Nephron (organoid): Measurements from ENCODE around the gene CEP192.

ENCODE experiments used
- H3K27ac Mint-ChIP-seq, 3 experiments: 2 replicates each; pipeline ENCODE4 v1.8.0; 2020; ENCODE audit warnings: mixed read lengths in 3 of 3, mild to moderate bottlenecking in 2 of 3, moderate library complexity in 1 of 3
- H3K27me3 Mint-ChIP-seq: 2 replicates; pipeline ENCODE4 v1.8.0; 2021; ENCODE audit warnings: low read depth, mild to moderate bottlenecking, moderate library complexity, mixed read lengths
- H3K36me3 Mint-ChIP-seq: 2 replicates; pipeline ENCODE4 v1.8.0; 2020; ENCODE audit warnings: low read depth, mixed read lengths
- H3K4me1 Mint-ChIP-seq: 2 replicates; pipeline ENCODE4 v1.8.0; 2020; ENCODE audit warnings: mixed read lengths
- H3K4me3 Mint-ChIP-seq, 3 experiments: 2 replicates each; pipeline ENCODE4 v1.8.0; 2020; ENCODE audit warnings: mild to moderate bottlenecking in 3 of 3, mixed read lengths in 3 of 3, moderate library complexity in 2 of 3
- H3K9me3 Mint-ChIP-seq: 2 replicates; pipeline ENCODE4 v1.8.0; 2020; ENCODE audit warnings: mixed read lengths
- TF ChIP-seq, protein P1 (sequence below), 3 experiments: fragments of 200-600 bp; sonication (generic); IDR thresholded peaks; one replicate each; pipeline ENCODE4 v1.5.0; 2021; ENCODE audit warnings: antibody characterized with exemption in 3 of 3; ENCODE audit not compliant: unreplicated experiment in 3 of 3

The CEP192 gene

DNA sequence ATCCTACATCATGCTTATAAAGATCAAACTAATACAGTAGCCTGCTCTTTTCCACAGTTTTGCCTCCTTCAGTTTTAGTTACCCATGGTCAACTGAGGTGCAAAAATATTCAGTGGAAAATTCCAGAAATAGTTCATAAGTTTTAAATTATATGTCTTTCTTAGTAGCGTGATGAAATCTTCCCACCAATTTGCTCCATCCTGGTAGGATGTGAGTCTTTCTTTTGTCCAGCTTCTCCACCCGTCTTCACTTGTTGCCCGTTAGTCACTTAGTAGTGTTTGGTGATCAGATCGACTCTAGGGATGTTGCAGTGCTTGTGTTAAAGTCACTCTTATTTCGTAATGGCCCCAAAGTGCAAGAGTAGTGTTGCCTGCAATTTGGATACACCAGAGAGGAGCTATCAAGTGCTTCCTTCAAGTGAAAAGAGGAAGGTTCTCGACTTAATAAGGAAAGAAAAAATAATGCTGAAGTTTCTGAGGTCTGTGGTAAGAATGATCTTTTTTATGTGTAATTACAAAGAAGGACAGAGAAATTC lies 57.0 kb downstream of the CEP192 start:
- Mint-ChIP-seq H3K4me3 (no peak overlapping the region), H3K27me3 (no peaks in the 10 kb centered on the region), H3K9me3 (no peaks in the 10 kb centered on the region), H3K27ac (no peak overlapping the region), H3K36me3 (peaks cover 74% of the 10 kb centered on the region), H3K4me1 (no peaks in the 10 kb centered on the region)
- TF ChIP-seq, protein P1, sequence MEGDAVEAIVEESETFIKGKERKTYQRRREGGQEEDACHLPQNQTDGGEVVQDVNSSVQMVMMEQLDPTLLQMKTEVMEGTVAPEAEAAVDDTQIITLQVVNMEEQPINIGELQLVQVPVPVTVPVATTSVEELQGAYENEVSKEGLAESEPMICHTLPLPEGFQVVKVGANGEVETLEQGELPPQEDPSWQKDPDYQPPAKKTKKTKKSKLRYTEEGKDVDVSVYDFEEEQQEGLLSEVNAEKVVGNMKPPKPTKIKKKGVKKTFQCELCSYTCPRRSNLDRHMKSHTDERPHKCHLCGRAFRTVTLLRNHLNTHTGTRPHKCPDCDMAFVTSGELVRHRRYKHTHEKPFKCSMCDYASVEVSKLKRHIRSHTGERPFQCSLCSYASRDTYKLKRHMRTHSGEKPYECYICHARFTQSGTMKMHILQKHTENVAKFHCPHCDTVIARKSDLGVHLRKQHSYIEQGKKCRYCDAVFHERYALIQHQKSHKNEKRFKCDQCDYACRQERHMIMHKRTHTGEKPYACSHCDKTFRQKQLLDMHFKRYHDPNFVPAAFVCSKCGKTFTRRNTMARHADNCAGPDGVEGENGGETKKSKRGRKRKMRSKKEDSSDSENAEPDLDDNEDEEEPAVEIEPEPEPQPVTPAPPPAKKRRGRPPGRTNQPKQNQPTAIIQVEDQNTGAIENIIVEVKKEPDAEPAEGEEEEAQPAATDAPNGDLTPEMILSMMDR (IDR thresholded peaks at IDR 0.05; ENCODE audit: unreplicated experiment in 3 of 3), result no peak

DNA sequence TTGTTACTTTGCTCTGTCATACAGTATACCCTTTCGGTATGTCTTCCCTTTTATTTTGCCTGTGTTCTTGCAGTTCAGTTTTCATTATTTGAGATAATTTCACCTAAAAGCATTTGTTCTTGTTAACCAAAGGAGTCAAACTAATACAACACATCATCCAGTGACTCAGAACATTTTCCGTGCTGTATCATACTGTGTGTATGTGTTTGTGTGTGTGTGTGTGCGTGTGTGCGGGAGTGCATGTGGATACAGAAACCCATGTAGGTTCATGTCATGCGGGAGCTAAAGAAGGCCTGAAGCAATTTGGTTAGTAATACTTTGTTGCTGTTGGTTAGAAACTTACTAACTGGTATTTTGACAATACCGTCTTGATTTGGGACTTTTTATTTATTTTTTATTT lies 60.0 kb downstream of the CEP192 start:
- Mint-ChIP-seq H3K4me1 (no peaks in the 10 kb centered on the region), H3K9me3 (no peaks in the 10 kb centered on the region), H3K4me3 (no peak overlapping the region), H3K27ac (no peak overlapping the region), H3K27me3 (no peaks in the 10 kb centered on the region), H3K36me3 (peaks cover 70% of the 10 kb centered on the region)
- TF ChIP-seq, protein P1 (IDR thresholded peaks at IDR 0.05; ENCODE audit: unreplicated experiment in 3 of 3), result no peak

DNA sequence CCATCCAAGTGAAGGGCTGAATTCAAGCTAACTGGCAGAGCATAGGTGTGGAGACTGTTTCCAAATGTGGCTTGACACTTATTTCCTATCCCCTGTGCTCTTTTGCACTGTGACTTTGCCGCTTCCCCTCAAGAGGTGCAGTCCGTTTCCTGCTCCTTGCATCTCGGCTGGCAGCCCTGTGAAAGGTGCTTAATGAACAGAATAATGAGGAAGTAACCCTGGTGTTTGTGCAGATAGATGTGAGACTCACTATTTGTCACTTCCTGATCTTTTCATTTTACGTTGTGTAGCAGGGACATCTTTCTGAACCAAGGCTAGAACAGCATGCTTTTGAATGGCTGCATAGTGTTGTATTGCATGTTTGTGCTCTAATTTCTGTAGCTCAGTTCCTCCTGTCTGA lies 60.8 kb downstream of the CEP192 start:
- Mint-ChIP-seq H3K4me3 (no peak overlapping the region), H3K27ac (no peak overlapping the region), H3K4me1 (no peaks in the 10 kb centered on the region), H3K36me3 (peaks cover 70% of the 10 kb centered on the region), H3K9me3 (no peaks in the 10 kb centered on the region), H3K27me3 (no peaks in the 10 kb centered on the region)
- TF ChIP-seq, protein P1 (IDR thresholded peaks at IDR 0.05; ENCODE audit: unreplicated experiment in 3 of 3), result no peak

DNA sequence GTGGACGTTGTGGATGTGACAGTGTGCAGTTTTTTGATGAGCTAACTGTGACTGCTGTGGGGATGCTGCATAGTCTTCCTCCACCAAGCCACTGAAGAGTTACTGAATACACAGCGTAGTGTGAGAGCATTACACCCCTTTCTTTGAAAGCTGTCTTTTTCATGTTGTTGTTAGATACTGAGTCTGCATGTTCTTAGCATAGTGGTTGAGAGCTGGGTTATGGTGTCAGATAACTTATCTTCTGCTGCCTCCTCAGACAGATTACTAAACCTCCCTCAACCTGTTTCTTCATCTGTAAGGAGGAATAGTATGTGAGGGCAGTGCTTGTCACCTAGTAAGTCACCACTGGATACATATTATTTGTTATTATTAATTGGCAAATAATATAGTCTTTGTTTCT lies 63.2 kb downstream of the CEP192 start:
- TF ChIP-seq, protein P1 (IDR thresholded peaks at IDR 0.05; ENCODE audit: unreplicated experiment in 3 of 3), result no peak
- Mint-ChIP-seq H3K27ac (no peak overlapping the region), H3K36me3 (peaks cover 61% of the 10 kb centered on the region), H3K27me3 (no peaks in the 10 kb centered on the region), H3K9me3 (no peaks in the 10 kb centered on the region), H3K4me1 (no peaks in the 10 kb centered on the region), H3K4me3 (no peak overlapping the region)

GRCh38 chr18:13061630-13062189 lies 70.5 kb downstream of the CEP192 start:
- Mint-ChIP-seq H3K27ac (no peak overlapping the region), H3K4me3 (no peak overlapping the region), H3K4me1 (no peaks in the 10 kb centered on the region), H3K9me3 (peaks cover 8% of the 10 kb centered on the region), H3K27me3 (no peaks in the 10 kb centered on the region), H3K36me3 (peaks cover 77% of the 10 kb centered on the region)
- TF ChIP-seq, protein P1 (IDR thresholded peaks at IDR 0.05; ENCODE audit: unreplicated experiment in 3 of 3), result no peak

DNA sequence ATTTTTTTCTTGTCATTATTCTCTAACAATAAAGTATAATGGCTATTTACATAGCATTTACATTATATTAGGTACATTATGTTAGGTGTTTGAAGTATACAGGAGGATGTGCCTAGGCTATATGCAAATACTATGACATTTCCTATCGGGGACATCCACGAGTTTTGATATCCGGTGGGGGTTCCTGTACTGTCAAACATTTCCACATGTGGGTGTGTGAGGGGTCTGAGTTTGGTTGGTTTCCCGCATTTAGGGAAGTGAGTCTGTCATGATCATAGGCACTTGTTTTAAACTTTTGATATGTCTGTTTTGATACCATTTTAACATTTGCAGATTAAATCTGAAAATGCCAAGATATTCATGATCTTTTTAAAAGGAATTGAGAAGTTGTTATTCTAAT lies 76.0 kb downstream of the CEP192 start:
- Mint-ChIP-seq H3K4me3 (no peak overlapping the region), H3K27ac (no peak overlapping the region), H3K27me3 (no peaks in the 10 kb centered on the region), H3K9me3 (peaks cover 8% of the 10 kb centered on the region), H3K36me3 (peaks cover 85% of the 10 kb centered on the region), H3K4me1 (no peaks in the 10 kb centered on the region)
- TF ChIP-seq, protein P1 (IDR thresholded peaks at IDR 0.05; ENCODE audit: unreplicated experiment in 3 of 3), result no peak
